ENCODE measurements around the gene MICU1.

Gene MICU1

DNA sequence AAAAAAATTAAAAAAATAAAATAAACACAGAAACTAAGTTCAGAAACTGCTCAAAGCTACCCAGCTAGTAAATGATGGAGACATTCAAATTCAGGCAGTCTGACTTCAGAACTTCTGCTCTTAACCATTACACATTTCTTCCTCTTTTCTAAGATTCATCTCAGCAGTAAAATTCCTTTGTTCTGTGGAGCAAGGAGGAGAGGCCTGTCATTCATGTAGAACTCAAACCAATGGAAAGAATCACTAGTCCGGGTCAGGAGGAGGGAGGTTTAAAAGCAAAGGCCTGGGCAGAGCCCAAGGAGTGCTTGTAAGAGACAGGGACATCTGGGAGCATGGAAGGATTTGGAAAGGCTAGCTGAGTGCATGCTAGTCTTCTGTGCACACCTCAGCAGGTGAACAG is 233.3 kb downstream of the MICU1 start:
- peaks cover 22% of the 10 kb centered on the region for H3K9me3 Mint-ChIP-seq
- no peak for TF ChIP-seq CTCF (IDR thresholded peaks at IDR 0.05)
- H3K27ac Mint-ChIP-seq: peak overlapping the region; percentile 2

GRCh38 chr10:72390764-72391163 is 235.1 kb downstream of the MICU1 start:
- Mint-ChIP-seq H3K9me3 (peaks cover 4% of the 10 kb centered on the region), H3K4me1 (no peaks in the 10 kb centered on the region), H3K36me3 (ENCODE audit: low read depth) (peaks cover 17% of the 10 kb centered on the region), H3K27me3 (ENCODE audit: low read depth, poor library complexity) (no peaks in the 10 kb centered on the region), H3K4me3 (no peak overlapping the region), H3K27ac (no peak overlapping the region)
- no peak for DNase-seq
- no peak for TF ChIP-seq CTCF (IDR thresholded peaks at IDR 0.05)

More for the DNA sequence above, 233.3 kb downstream of the MICU1 start:
- no peak overlapping the region for H3K4me3 Mint-ChIP-seq
- H3K27me3 Mint-ChIP-seq (ENCODE audit: low read depth, poor library complexity): no peaks in the 10 kb centered on the region
- H3K36me3 Mint-ChIP-seq (ENCODE audit: low read depth): peaks cover 34% of the 10 kb centered on the region
- no peaks in the 10 kb centered on the region for H3K4me1 Mint-ChIP-seq
- no peak for DNase-seq

GRCh38 chr10:72389716-72390115 is 236.2 kb downstream of the MICU1 start:
- DNase-seq: no peak
- TF ChIP-seq CTCF (IDR thresholded peaks at IDR 0.05): no peak
- Mint-ChIP-seq H3K4me3 (no peak overlapping the region), H3K27me3 (ENCODE audit: low read depth, poor library complexity) (no peaks in the 10 kb centered on the region), H3K36me3 (ENCODE audit: low read depth) (peaks cover 12% of the 10 kb centered on the region), H3K27ac (no peak overlapping the region), H3K4me1 (no peaks in the 10 kb centered on the region), H3K9me3 (no peaks in the 10 kb centered on the region)

DNA sequence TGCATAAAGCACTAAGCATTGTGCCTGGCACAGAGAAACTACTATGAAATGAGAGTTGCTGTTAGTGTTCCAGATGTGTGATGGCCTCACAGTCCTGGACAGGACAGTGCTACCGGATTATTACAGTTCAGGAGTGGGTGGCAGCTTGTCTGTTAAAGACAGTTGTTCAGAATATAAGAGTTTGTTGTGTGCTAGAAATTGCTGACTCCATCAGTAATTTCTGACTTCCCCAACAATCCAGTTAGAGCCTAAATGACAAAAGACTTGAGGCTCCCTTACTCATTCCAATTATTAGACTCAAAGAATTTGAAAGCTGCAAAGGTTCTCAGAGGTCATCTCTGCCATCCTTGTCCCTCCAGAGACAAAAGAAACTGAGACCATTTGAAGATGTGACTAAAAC is 236.9 kb downstream of the MICU1 start:
- DNase-seq: no peak
- no peak for TF ChIP-seq CTCF (IDR thresholded peaks at IDR 0.05)
- no peaks in the 10 kb centered on the region for H3K27me3 Mint-ChIP-seq (ENCODE audit: low read depth, poor library complexity)

DNA sequence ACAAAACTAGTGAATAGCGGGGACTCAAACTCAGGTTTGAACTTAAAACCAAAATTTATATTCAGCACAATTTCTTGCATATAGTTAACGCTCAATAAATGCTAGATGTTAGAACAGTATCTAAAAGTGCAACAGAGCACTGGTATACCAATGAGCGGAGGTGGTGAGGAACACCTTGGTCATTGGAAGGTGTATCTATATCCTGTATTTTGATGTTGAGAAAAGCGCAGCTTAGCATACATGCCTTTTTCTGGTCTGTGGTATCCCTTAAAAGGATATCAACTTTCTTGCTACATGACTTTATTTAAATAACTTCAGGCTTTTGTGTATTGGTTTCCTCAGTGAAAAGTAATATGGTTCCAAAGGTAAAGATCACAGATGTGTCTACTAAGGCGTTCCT is 237.8 kb downstream of the MICU1 start:
- Mint-ChIP-seq H3K27ac (no peak overlapping the region), H3K27me3 (ENCODE audit: low read depth, poor library complexity) (no peaks in the 10 kb centered on the region), H3K36me3 (ENCODE audit: low read depth) (peaks cover 6% of the 10 kb centered on the region), H3K9me3 (no peaks in the 10 kb centered on the region), H3K4me1 (no peaks in the 10 kb centered on the region), H3K4me3 (no peak overlapping the region)
- DNase-seq: no peak
- no peak for TF ChIP-seq CTCF (IDR thresholded peaks at IDR 0.05)

More for the DNA sequence above, 236.9 kb downstream of the MICU1 start:
- Mint-ChIP-seq H3K4me1 (no peaks in the 10 kb centered on the region), H3K27ac (no peak overlapping the region), H3K36me3 (ENCODE audit: low read depth) (peaks cover 12% of the 10 kb centered on the region), H3K4me3 (no peak overlapping the region), H3K9me3 (no peaks in the 10 kb centered on the region)

DNA sequence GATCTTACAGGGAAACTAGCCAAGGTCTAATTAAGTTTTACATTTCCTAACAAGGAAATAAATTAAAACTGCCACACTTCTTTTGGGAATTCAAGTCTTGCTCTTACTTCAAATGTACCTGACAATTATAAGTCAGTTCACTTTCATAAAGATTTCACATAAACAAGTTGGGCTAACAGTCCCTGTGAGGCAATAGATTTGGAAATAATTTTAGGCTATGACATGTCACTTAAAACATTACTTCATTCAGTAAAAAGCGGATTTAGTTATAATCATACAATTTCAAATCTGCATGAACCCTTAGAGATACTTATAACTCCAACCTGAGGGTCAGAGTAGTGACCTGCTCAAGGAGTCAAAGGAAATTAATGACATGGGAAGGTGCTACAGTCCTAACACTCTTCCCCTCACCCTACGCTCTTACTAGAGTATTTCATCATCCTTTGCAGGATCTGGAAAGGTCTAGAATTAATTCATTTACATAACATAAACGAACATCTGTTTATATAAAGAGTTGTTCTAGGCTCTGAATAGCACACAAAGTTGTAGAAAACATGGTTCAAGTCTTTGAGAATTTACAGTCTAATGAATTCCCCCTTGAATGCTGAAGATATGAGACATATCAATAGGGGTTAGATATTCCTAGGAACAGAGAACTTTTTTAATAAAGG is 238.8 kb downstream of the MICU1 start:
- Mint-ChIP-seq H3K9me3 (no peaks in the 10 kb centered on the region), H3K4me1 (no peaks in the 10 kb centered on the region), H3K4me3 (no peak overlapping the region), H3K27ac (no peak overlapping the region), H3K27me3 (ENCODE audit: low read depth, poor library complexity) (peaks cover 4% of the 10 kb centered on the region), H3K36me3 (ENCODE audit: low read depth) (no peaks in the 10 kb centered on the region)
- no peak for DNase-seq
- TF ChIP-seq CTCF (IDR thresholded peaks at IDR 0.05): no peak
